Nephron progenitor cell (in vitro differentiated cells): ENCODE results near the gene CLEC4M.
"Not testable (repeated sequence)": the region's sequence is repeated elsewhere in the genome, so short reads cannot be mapped to it uniquely, and the experiment has no call there.

Source experiments
- DNase-seq: peaks from one replicate; pipeline ENCODE4 v3.0.0; 2021
- H3K27ac Mint-ChIP-seq: 2 replicates; pipeline ENCODE4 v1.8.0; 2021; ENCODE audit warnings: mild to moderate bottlenecking, moderate library complexity, mixed read lengths
- H3K27me3 Mint-ChIP-seq: 2 replicates; pipeline ENCODE4 v1.8.0; 2021; ENCODE audit warnings: mild to moderate bottlenecking, low read depth, mixed read lengths; ENCODE audit not compliant: poor library complexity
- H3K36me3 Mint-ChIP-seq: 2 replicates; pipeline ENCODE4 v1.8.0; 2021; ENCODE audit warnings: low read depth, mixed read lengths
- H3K4me1 Mint-ChIP-seq: 2 replicates; pipeline ENCODE4 v1.8.0; 2021; ENCODE audit warnings: mixed read lengths
- H3K4me3 Mint-ChIP-seq: 2 replicates; pipeline ENCODE4 v1.8.0; 2021; ENCODE audit warnings: mild to moderate bottlenecking, moderate library complexity, mixed read lengths
- H3K9me3 Mint-ChIP-seq: 2 replicates; pipeline ENCODE4 v1.8.0; 2021; ENCODE audit warnings: mild to moderate bottlenecking, moderate library complexity, mixed read lengths
- CTCF ChIP-seq: fragments of 200-600 bp; sonication (generic); IDR thresholded peaks from 2 replicates; pipeline ENCODE4 v1.5.0; 2021; ENCODE audit warnings: antibody characterized with exemption

CLEC4M gene

GRCh38 chr19:7806234-7806633 is 43.2 kb downstream of the CLEC4M start:
- no peak for DNase-seq
- H3K36me3 Mint-ChIP-seq: no peaks in the 10 kb centered on the region
- H3K27me3 Mint-ChIP-seq: peaks cover 26% of the 10 kb centered on the region
- H3K27ac Mint-ChIP-seq: no peak overlapping the region
- peaks cover 30% of the 10 kb centered on the region for H3K9me3 Mint-ChIP-seq
- no peak overlapping the region for H3K4me3 Mint-ChIP-seq
- no peaks in the 10 kb centered on the region for H3K4me1 Mint-ChIP-seq
- TF ChIP-seq CTCF: no peak

- no peak overlapping the region for H3K4me3 Mint-ChIP-seq
- no peaks in the 10 kb centered on the region for H3K4me1 Mint-ChIP-seq
- TF ChIP-seq CTCF: no peak
- peaks cover 33% of the 10 kb centered on the region for H3K9me3 Mint-ChIP-seq
- peaks cover 32% of the 10 kb centered on the region for H3K27me3 Mint-ChIP-seq
- no peaks in the 10 kb centered on the region for H3K36me3 Mint-ChIP-seq
- H3K27ac Mint-ChIP-seq: no peak overlapping the region
- no peak for DNase-seq
These were observed 43.8 kb downstream of the CLEC4M start for GRCh38 chr19:7806876-7807275.

GRCh38 chr19:7808108-7808507 is 45.1 kb downstream of the CLEC4M start:
- no peak for TF ChIP-seq CTCF
- Mint-ChIP-seq H3K27me3 (peaks cover 32% of the 10 kb centered on the region), H3K36me3 (no peaks in the 10 kb centered on the region), H3K4me3 (no peak overlapping the region), H3K9me3 (peaks cover 27% of the 10 kb centered on the region), H3K27ac (no peak overlapping the region), H3K4me1 (no peaks in the 10 kb centered on the region)
- no peak for DNase-seq

GRCh38 chr19:7811989-7812388 is 48.9 kb downstream of the CLEC4M start:
- TF ChIP-seq CTCF: no peak
- DNase-seq: no peak
- Mint-ChIP-seq H3K27me3 (peaks cover 47% of the 10 kb centered on the region), H3K27ac (no peak overlapping the region), H3K4me3 (no peak overlapping the region), H3K36me3 (no peaks in the 10 kb centered on the region), H3K4me1 (no peaks in the 10 kb centered on the region), H3K9me3 (peaks cover 35% of the 10 kb centered on the region)

- H3K9me3 Mint-ChIP-seq: peaks cover 38% of the 10 kb centered on the region
- peaks cover 59% of the 10 kb centered on the region for H3K27me3 Mint-ChIP-seq
- no peak for TF ChIP-seq CTCF
- no peak for DNase-seq
- H3K4me1 Mint-ChIP-seq: no peaks in the 10 kb centered on the region
- no peaks in the 10 kb centered on the region for H3K36me3 Mint-ChIP-seq
- no peak overlapping the region for H3K4me3 Mint-ChIP-seq
- no peak overlapping the region for H3K27ac Mint-ChIP-seq
These were observed 52.3 kb downstream of the CLEC4M start for GRCh38 chr19:7815325-7815724.

- not testable (repeated sequence) for H3K27ac Mint-ChIP-seq, H3K4me1 Mint-ChIP-seq, DNase-seq, H3K4me3 Mint-ChIP-seq, H3K36me3 Mint-ChIP-seq
- Mint-ChIP-seq H3K27me3 (peaks cover 63% of the 10 kb centered on the region), H3K9me3 (peaks cover 31% of the 10 kb centered on the region)
These were observed 53.0 kb downstream of the CLEC4M start for GRCh38 chr19:7816040-7816439.
